Liver (tissue), 9 donors: ENCODE results near the gene CCDC8. TPM values are rescaled to one million over a fixed set of nuclear protein-coding genes. Genes with fewer than 3 reads are reported as not detected.

ENCODE experiments used
- DNase-seq: peaks from one replicate; pipeline ENCODE4 v3.0.0-alpha.2; 2017; ENCODE audit warnings: low spot score
- H3K27ac ChIP-seq, 2 donors: one replicate each; pipeline ENCODE4 v1.7.0; 2013; ENCODE audit warnings: inconsistent platforms in 2 of 2, low read length in 2 of 2, control low read depth in 1 of 2, low read depth in 1 of 2, mild to moderate bottlenecking in 1 of 2
- H3K27me3 ChIP-seq, 4 donors: one replicate each; pipeline versions ENCODE4 v1.6.1 to v1.7.0; 2013; ENCODE audit warnings: low read length in 3 of 4, inconsistent platforms in 1 of 4, mild to moderate bottlenecking in 1 of 4, moderate library complexity in 1 of 4; ENCODE audit not compliant: control insufficient read depth in 4 of 4, insufficient read depth in 4 of 4
- H3K36me3 ChIP-seq, 4 donors: one replicate each; pipeline versions ENCODE4 v1.6.1 to v1.7.0; 2013; ENCODE audit warnings: low read length in 3 of 4, mild to moderate bottlenecking in 3 of 4, low read depth in 1 of 4, moderate library complexity in 1 of 4; ENCODE audit not compliant: control insufficient read depth in 4 of 4, insufficient read depth in 3 of 4
- H3K4me1 ChIP-seq, 4 donors: one replicate each; pipeline versions ENCODE4 v1.6.1 to v1.7.0; 2013; ENCODE audit warnings: low read length in 3 of 4, mild to moderate bottlenecking in 3 of 4, moderate library complexity in 1 of 4; ENCODE audit not compliant: control insufficient read depth in 4 of 4, insufficient read depth in 4 of 4
- H3K4me3 ChIP-seq, 3 donors: one replicate each; pipeline versions ENCODE4 v1.6.1 to v1.7.0; 2013; ENCODE audit warnings: low read length in 3 of 3, control low read depth in 1 of 3, low read depth in 1 of 3, mild to moderate bottlenecking in 1 of 3
- H3K9ac ChIP-seq, 2 donors: one replicate each; pipeline ENCODE4 v1.7.0; 2013; ENCODE audit warnings: low read length in 2 of 2, mild to moderate bottlenecking in 2 of 2, moderate library complexity in 2 of 2, control low read depth in 1 of 2, low read depth in 1 of 2
- H3K9me3 ChIP-seq, 4 donors: one replicate each; pipeline versions ENCODE4 v1.6.1 to v1.7.0; 2013; ENCODE audit warnings: low read length in 3 of 4; ENCODE audit not compliant: control insufficient read depth in 4 of 4
- ATF3 ChIP-seq: IDR thresholded peaks from 2 replicates; pipeline ENCODE4 v1.6.1; 2016; ENCODE audit warnings: antibody characterized with exemption
- CTCF ChIP-seq: fragments of 150-350 bp; IDR thresholded peaks from 2 replicates; pipeline ENCODE4 v1.5.1; 2017; ENCODE audit warnings: improper control_type of control experiment, low read depth, low read length; ENCODE audit not compliant: missing input control
- EGR1 ChIP-seq, 2 donors: IDR thresholded peaks; 2 replicates each; pipeline ENCODE4 v1.6.1; 2016 to 2018; ENCODE audit warnings: antibody characterized with exemption in 2 of 2, low read depth in 2 of 2
- FOXA1 ChIP-seq: IDR thresholded peaks from 2 replicates; pipeline ENCODE4 v1.6.1; 2016; ENCODE audit warnings: antibody characterized with exemption
- FOXA2 ChIP-seq: IDR thresholded peaks from 2 replicates; pipeline ENCODE4 v1.6.1; 2016; ENCODE audit warnings: antibody characterized with exemption
- GABPA ChIP-seq, 2 donors: IDR thresholded peaks in 1 of 2; conservative IDR thresholded peaks in 1 of 2; 2 replicates each; pipeline ENCODE4 v1.6.1; 2016; ENCODE audit warnings: antibody characterized with exemption in 2 of 2, mild to moderate bottlenecking in 1 of 2, moderate library complexity in 1 of 2
- HNF4A ChIP-seq, 2 donors: conservative IDR thresholded peaks; 2 replicates each; pipeline ENCODE4 v1.6.1; 2016; ENCODE audit warnings: antibody characterized with exemption in 2 of 2, mild to moderate bottlenecking in 2 of 2
- HNF4G ChIP-seq: IDR thresholded peaks from 2 replicates; pipeline ENCODE4 v1.6.1; 2016; ENCODE audit warnings: antibody characterized with exemption
- JUND ChIP-seq, 2 donors: IDR thresholded peaks; 2 replicates each; pipeline ENCODE4 v1.6.1; 2016; ENCODE audit warnings: antibody characterized with exemption in 2 of 2
- MAX ChIP-seq: IDR thresholded peaks from 2 replicates; pipeline ENCODE4 v1.6.1; 2016; ENCODE audit warnings: antibody characterized with exemption
- NR2F2 ChIP-seq: IDR thresholded peaks from 2 replicates; pipeline ENCODE4 v1.6.1; 2016; ENCODE audit warnings: antibody characterized with exemption
- RAD21 ChIP-seq, 2 donors: IDR thresholded peaks; 2 replicates each; pipeline ENCODE4 v1.6.1; 2016; ENCODE audit warnings: antibody characterized with exemption in 2 of 2, mild to moderate bottlenecking in 2 of 2
- REST ChIP-seq: IDR thresholded peaks from 2 replicates; pipeline ENCODE4 v1.6.1; 2016; ENCODE audit warnings: antibody characterized with exemption, mild to moderate bottlenecking
- RXRA ChIP-seq, 2 donors: IDR thresholded peaks; 2 replicates each; pipeline ENCODE4 v1.6.1; 2017 to 2018; ENCODE audit warnings: antibody characterized with exemption in 2 of 2, mild to moderate bottlenecking in 1 of 2
- SP1 ChIP-seq: IDR thresholded peaks from 2 replicates; pipeline ENCODE4 v1.6.1; 2018; ENCODE audit warnings: antibody characterized with exemption, mild to moderate bottlenecking
- TAF1 ChIP-seq: conservative IDR thresholded peaks from 2 replicates; pipeline ENCODE4 v1.6.1; 2016; ENCODE audit warnings: antibody characterized with exemption, mild to moderate bottlenecking
- YY1 ChIP-seq: IDR thresholded peaks from 2 replicates; pipeline ENCODE4 v1.6.1; 2016; ENCODE audit warnings: antibody characterized with exemption, mild to moderate bottlenecking
- ZBTB33 ChIP-seq: IDR thresholded peaks from 2 replicates; pipeline ENCODE4 v1.6.1; 2016; ENCODE audit warnings: antibody characterized with exemption
- WGBS: extraction: QIAGEN DNeasy Blood & Tissue Kit; methylation state at CpG from one replicate; pipeline ENCODE4 v1.1.7; 2013; 5-methylcytosine and 5-hydroxymethylcytosine counted together
- polyA plus RNA-seq, 2 donors: library from polyadenylated mRNA; stranded (reverse) in 1 of 2; unstranded in 1 of 2; fragments of 200-250 nt in 1 of 2; fragments of >200 nt in 1 of 2; fragmentation: Nextera tagmentation in 1 of 2; extraction: Ambion mirVana in 1 of 2; gene quantifications; one replicate each; pipeline versions ENCODE4 v1.2.1 to v1.2.3, GENCODE V29; 2013 to 2015
- total RNA-seq, 2 donors: library from RNA; depleted of rRNA; stranded (reverse); fragments of >200 nt; gene quantifications; one replicate each; pipeline ENCODE4 v1.2.3, GENCODE V29; 2014
- donor health status: healthy.
- donor health status: healthy.
- donor health status: healthy.
- donor health status: healthy.
- donor health status: healthy.

Gene CCDC8
- total and polyA plus RNA-seq, 4 donors: 0.18 to 5.9 (median 0.62) TPM

- TF ChIP-seq ATF3: no peak
- no peak for TF ChIP-seq MAX
Measured at GRCh38 chr19:46386151-46386550, 27.2 kb downstream of the CCDC8 start (continued).

GRCh38 chr19:46385636-46386035 is 27.7 kb downstream of the CCDC8 start:
- Histone ChIP-seq H3K27ac (no peak overlapping the region), H3K36me3 (peaks cover 8 to 46% (median 26%) of the 10 kb centered on the region in 4 donors), H3K4me1 (peaks cover 0 to 5% (median 3%) of the 10 kb centered on the region in 4 donors), H3K27me3 (no peaks in the 10 kb centered on the region), H3K9me3 (no peaks in the 10 kb centered on the region), H3K4me3 (no peak overlapping the region), H3K9ac (no peak overlapping the region)
- no peak for DNase-seq
- no peak for TF ChIP-seq JUND (IDR thresholded peaks at IDR 0.05)
- 80% methylated on average over 11 of the region's 11 CpGs for WGBS

GRCh38 chr19:46384396-46384795 is 29.0 kb downstream of the CCDC8 start:
- Histone ChIP-seq H3K9ac (no peak overlapping the region), H3K4me1 (peaks cover 0 to 5% (median 3%) of the 10 kb centered on the region in 4 donors), H3K36me3 (peaks cover 8 to 39% (median 31%) of the 10 kb centered on the region in 4 donors), H3K4me3 (no peak overlapping the region), H3K9me3 (no peaks in the 10 kb centered on the region), H3K27me3 (no peaks in the 10 kb centered on the region), H3K27ac (no peak overlapping the region)
- 97% methylated on average over 11 of the region's 11 CpGs for WGBS
- TF ChIP-seq RAD21 (IDR thresholded peaks at IDR 0.05) (no peak), EGR1 (IDR thresholded peaks at IDR 0.05; ENCODE audit: low read depth in 2 of 2) (no peak), FOXA2 (no peak), GABPA (IDR thresholded peaks at IDR 0.05 in 1 of 2, conservative IDR thresholded peaks at IDR 0.05 in 1 of 2) (no peak), TAF1 (no peak), MAX (no peak), FOXA1 (no peak), SP1 (no peak), YY1 (no peak), HNF4G (no peak), NR2F2 (no peak), ZBTB33 (no peak), RXRA (IDR thresholded peaks at IDR 0.05) (no peak), REST (no peak), CTCF (no peak), ATF3 (no peak), HNF4A (conservative IDR thresholded peaks at IDR 0.05) (no peak)
- no peak for DNase-seq
